WI38 (cell line): ENCODE data around the gene VRK3.

Source experiments
- H3K4me3 ChIP-seq: 2 replicates; pipeline ENCODE4 v1.5.1; 2011; ENCODE audit warnings: low read depth, mild to moderate bottlenecking, control low read depth, low read length
- CTCF ChIP-seq: IDR thresholded peaks from 2 replicates; pipeline ENCODE4 v1.5.1; 2012; ENCODE audit warnings: low read depth, mild to moderate bottlenecking, control low read depth, low read length

Gene VRK3

GRCh38 chr19:49953416-49953815, 71.8 kb downstream of the VRK3 start:
- no peak overlapping the region for H3K4me3 ChIP-seq
- TF ChIP-seq CTCF = no peak

- no peak for TF ChIP-seq CTCF
- no peak overlapping the region for H3K4me3 ChIP-seq
These were observed 72.3 kb downstream of the VRK3 start for GRCh38 chr19:49952906-49953305.

- no peak for TF ChIP-seq CTCF
These were observed 72.7 kb downstream of the VRK3 start for GRCh38 chr19:49952479-49952836.

GRCh38 chr19:49951806-49952478, 73.2 kb downstream of the VRK3 start:
- no peak overlapping the region for H3K4me3 ChIP-seq
- TF ChIP-seq CTCF = no peak

More at GRCh38 chr19:49952479-49952836, 72.7 kb downstream of the VRK3 start:
- H3K4me3 ChIP-seq = no peak overlapping the region

GRCh38 chr19:49950956-49951526, 74.1 kb downstream of the VRK3 start:
- no peak overlapping the region for H3K4me3 ChIP-seq
- TF ChIP-seq CTCF = no peak

- H3K4me3 ChIP-seq = no peak overlapping the region
- TF ChIP-seq CTCF = no peak
These were observed 74.6 kb downstream of the VRK3 start for GRCh38 chr19:49950590-49950948.

GRCh38 chr19:49949742-49950589, 75.2 kb downstream of the VRK3 start:
- H3K4me3 ChIP-seq = no peak overlapping the region
- no peak for TF ChIP-seq CTCF
